ENCODE results near the gene TMED10.
A peak's percentile ranks its signal among the peaks of the same experiment; 100 is the strongest.

Gene TMED10

DNA sequence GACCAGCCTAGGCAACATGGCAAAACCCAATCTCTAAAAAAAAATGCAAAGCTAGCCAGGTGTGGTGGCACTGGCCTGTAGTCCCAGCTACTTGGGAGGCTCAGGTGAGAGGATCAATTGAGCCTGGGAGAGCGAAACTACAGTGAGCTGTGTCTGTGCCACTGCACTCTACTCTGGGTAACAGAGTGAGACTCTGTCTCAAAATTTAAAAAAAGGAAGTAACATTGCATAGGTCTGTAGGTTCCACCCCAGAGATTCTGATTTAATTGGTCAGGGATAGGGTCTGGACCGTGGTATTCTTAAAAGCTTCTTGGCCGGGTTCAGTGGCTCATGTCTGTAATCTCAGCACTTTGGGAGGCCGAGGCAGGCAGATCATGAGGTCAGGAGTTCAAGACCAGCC is 80.7 kb downstream of the TMED10 start:
- TF ChIP-seq, protein P1, sequence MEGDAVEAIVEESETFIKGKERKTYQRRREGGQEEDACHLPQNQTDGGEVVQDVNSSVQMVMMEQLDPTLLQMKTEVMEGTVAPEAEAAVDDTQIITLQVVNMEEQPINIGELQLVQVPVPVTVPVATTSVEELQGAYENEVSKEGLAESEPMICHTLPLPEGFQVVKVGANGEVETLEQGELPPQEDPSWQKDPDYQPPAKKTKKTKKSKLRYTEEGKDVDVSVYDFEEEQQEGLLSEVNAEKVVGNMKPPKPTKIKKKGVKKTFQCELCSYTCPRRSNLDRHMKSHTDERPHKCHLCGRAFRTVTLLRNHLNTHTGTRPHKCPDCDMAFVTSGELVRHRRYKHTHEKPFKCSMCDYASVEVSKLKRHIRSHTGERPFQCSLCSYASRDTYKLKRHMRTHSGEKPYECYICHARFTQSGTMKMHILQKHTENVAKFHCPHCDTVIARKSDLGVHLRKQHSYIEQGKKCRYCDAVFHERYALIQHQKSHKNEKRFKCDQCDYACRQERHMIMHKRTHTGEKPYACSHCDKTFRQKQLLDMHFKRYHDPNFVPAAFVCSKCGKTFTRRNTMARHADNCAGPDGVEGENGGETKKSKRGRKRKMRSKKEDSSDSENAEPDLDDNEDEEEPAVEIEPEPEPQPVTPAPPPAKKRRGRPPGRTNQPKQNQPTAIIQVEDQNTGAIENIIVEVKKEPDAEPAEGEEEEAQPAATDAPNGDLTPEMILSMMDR (conservative IDR thresholded peaks at IDR 0.05; ENCODE audit: low read depth), result no peak
- H3K27ac ChIP-seq, result no peak overlapping the region
- ChIA-PET CTCF (interaction anchor here (0.5 to 0.6 kb wide), 2 partner anchors 147 to 261 kb away, joined by 3 read pairs; no protein-coding TSS in a partner anchor), POLR2A (ENCODE audit: low non-redundant PET) (no interaction called here)
- DNase-seq (ENCODE audit: low spot score), result no peak

DNA sequence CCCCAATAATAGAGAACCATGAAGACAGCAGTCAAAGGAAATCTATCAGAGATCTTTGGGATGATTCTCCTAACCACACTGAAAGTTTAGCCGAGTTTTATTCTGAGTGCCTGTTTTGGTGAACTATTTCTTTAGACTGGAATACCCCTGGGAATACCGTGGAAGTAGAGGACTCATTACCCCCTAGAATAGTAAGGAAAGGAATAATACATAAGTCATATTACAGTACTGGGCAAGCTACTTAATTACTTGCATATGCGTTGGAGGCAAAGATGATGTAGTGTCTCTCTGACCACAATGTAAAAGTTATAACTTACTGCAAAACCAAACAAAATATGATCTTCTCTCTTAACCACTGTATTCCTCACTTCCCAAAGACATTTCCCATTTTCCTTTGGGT is 81.5 kb downstream of the TMED10 start:
- TF ChIP-seq, protein P1 (conservative IDR thresholded peaks at IDR 0.05; ENCODE audit: low read depth), result no peak
- POLR2A ChIA-PET (ENCODE audit: low non-redundant PET), result no interaction called here
- CTCF ChIA-PET, result interaction anchor here (0.5 kb wide), 1 partner anchor 143 kb away, joined by 4 read pairs; no protein-coding TSS in a partner anchor
- DNase-seq (ENCODE audit: low spot score), result no peak
- no peak overlapping the region for H3K27ac ChIP-seq

DNA sequence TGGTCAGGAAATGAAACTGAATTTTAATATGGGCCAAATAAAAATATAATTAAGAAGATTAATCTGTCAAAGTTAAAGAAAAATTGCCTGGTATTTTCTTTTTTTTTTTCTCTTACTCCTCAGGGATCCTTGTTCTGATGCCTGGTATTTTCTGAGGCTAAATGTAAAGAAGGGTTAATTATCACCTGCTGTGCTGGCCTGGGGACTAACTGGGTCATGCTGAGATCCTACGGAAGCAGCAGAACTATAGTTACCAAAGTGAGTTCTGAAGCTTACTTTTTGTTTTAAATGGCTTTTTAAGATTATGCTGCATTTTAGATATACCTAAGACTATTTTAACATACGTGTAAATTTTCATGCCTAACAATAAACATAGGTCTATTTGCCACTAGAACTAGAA is 83.7 kb downstream of the TMED10 start:
- CTCF ChIA-PET, result interaction anchor here (0.5 kb wide), 1 partner anchor 137 kb away, joined by 4 read pairs; the partner anchor contains the start of gene PGF
- POLR2A ChIA-PET (ENCODE audit: low non-redundant PET), result no interaction called here
- no peak overlapping the region for H3K27ac ChIP-seq
- TF ChIP-seq, protein P1 (conservative IDR thresholded peaks at IDR 0.05; ENCODE audit: low read depth), result no peak
- DNase-seq (ENCODE audit: low spot score), result no peak

DNA sequence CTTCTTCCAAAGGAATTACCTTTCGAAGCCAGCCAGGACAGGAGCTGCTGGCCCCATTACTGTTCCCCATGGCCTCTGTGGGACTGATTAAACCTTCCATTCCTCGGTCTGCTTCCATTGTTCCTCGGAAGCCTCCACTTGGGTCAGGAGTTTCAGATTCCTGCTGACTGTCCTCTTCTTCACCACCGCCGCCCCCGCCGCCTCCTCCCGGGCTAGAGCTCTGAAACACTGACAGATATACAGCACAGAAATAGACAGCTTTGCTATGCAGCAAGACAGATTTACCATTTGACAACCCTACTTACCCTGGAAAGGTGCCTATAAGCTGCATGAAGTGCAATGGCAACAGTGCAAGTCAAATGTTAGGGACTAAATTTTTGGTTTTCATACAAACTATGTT is 85.2 kb downstream of the TMED10 start:
- TF ChIP-seq, protein P1 (conservative IDR thresholded peaks at IDR 0.05; ENCODE audit: low read depth), result no peak
- POLR2A ChIA-PET (ENCODE audit: low non-redundant PET), result no interaction called here
- H3K27ac ChIP-seq, result no peak overlapping the region
- DNase-seq (ENCODE audit: low spot score), result no peak
- CTCF ChIA-PET, result interaction anchor here (0.6 to 1.0 kb wide), 2 partner anchors 27 to 213 kb away, joined by 3 read pairs; partner anchors contain the start of gene ACYP1

DNA sequence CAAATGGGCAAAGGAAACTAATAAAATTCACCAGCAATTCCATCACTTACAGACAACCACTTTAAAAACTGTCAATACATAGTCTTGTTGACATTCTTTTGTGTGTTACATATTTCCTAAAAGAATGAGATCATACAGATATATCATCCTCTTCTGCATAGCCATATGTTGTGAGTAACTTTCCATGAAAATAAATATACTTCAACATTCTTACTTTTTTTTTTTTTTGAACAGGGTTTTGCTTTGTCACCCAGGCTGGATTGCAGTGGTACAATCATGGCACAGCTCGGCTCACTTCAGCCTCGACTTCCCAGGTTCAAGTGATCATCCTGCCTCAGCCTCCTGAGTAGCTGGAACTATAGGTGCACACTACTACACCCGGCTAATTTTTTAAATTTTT is 86.1 kb downstream of the TMED10 start:
- POLR2A ChIA-PET (ENCODE audit: low non-redundant PET), result no interaction called here
- H3K27ac ChIP-seq, result no peak overlapping the region
- CTCF ChIA-PET, result interaction anchor here (0.7 to 2.6 kb wide), 2 partner anchors 117 to 143 kb away, joined by 3 to 25 read pairs; no protein-coding TSS in a partner anchor
- no peak for DNase-seq (ENCODE audit: low spot score)
- TF ChIP-seq, protein P1 (conservative IDR thresholded peaks at IDR 0.05; ENCODE audit: low read depth), result no peak

DNA sequence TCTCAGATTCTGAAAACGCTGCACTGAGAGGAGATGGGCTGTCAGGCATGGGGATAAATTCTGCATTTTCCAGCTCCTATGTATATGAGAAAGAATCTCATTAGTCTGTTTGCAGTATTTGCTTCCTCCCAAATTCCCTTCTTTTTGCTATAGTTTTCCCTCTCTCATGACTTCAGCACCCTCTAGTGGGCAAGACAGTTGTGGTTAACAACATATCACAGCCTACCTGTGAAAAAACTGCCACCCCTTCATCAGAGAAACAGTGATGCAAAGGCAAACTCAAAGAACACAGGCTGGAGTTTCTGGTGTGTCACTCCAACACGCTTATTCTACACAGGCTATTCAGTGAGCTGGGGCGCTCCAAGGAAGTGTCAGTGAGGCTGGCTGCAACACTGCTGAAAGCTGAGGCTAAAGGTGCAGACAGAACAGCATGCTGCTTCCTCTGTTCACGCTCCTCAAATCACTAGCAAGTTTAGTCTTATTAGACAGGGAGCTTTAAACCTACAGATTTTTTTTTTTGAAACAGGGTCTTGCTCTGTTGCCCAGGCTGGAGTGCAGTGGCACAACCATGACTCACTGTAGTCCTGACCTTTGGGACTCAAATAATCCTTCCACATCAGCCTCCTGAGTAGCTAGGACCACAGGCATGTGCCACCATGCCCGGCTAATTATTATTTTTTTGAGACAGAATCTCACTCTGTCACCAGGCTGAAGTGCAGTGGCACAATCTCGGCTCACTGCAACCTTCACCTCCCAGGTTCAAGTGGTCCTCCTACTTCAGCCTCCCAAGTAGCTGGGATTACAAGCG is 87.6 kb downstream of the TMED10 start:
- CTCF ChIA-PET, result interaction anchor here (0.5 to 2.6 kb wide), 35 partner anchors 8 to 1110 kb away, joined by 3 to 25 read pairs (median 3); no protein-coding TSS in a partner anchor
- no peak overlapping the region for H3K27ac ChIP-seq
- TF ChIP-seq, protein P1 (conservative IDR thresholded peaks at IDR 0.05; ENCODE audit: low read depth), result peak; percentile 79
- POLR2A ChIA-PET (ENCODE audit: low non-redundant PET), result no interaction called here
- peak; percentile 54 for DNase-seq (ENCODE audit: low spot score)
